Thoracic aorta (tissue), 2 donors: ENCODE data around the gene TUBA1B. TPM values are rescaled to one million over a fixed set of nuclear protein-coding genes. Genes with fewer than 3 reads are reported as not detected.

Experiments
- ATAC-seq: fragments of 150-250 bp; one replicate; pipeline ENCODE4 v1.8.0; 2017; ENCODE audit warnings: low read depth; ENCODE audit not compliant: insufficient number of reproducible peaks, low FRiP score
- DNase-seq: peaks from one replicate; pipeline ENCODE4 v3.0.0-alpha.2; 2020; ENCODE audit warnings: low spot score
- H3K27ac ChIP-seq, 2 donors: fragments of 200-600 bp; sonication (generic); 1 replicate in 1 of 2; 2 replicates in 1 of 2; pipeline ENCODE4 v1.5.1; 2016; ENCODE audit warnings: mild to moderate bottlenecking in 2 of 2, moderate library complexity in 2 of 2
- H3K27me3 ChIP-seq: fragments of 200-600 bp; sonication (generic); replicated peaks from 2 replicates; pipeline ENCODE4 v1.6.0; 2016; ENCODE audit warnings: mild to moderate bottlenecking; ENCODE audit not compliant: insufficient read depth
- H3K36me3 ChIP-seq: fragments of 200-600 bp; sonication (generic); one replicate; pipeline ENCODE4 v1.5.1; 2016
- H3K4me1 ChIP-seq, 2 donors: fragments of 200-600 bp; sonication (generic); 1 replicate in 1 of 2; 2 replicates in 1 of 2; pipeline versions ENCODE4 v1.5.1 to v1.6.0; 2016; ENCODE audit warnings: low read depth in 2 of 2, mild to moderate bottlenecking in 1 of 2; ENCODE audit not compliant: control insufficient read depth in 1 of 2
- H3K4me3 ChIP-seq: fragments of 200-600 bp; sonication (generic); 2 replicates; pipeline ENCODE4 v1.5.1; 2016; ENCODE audit warnings: mild to moderate bottlenecking
- H3K9me3 ChIP-seq: fragments of 200-600 bp; sonication (generic); 2 replicates; pipeline ENCODE4 v1.5.1; 2016
- CTCF ChIP-seq: fragments of 200-600 bp; sonication (generic); IDR thresholded peaks from one replicate; pipeline ENCODE4 v1.5.1; 2019; ENCODE audit warnings: antibody characterized with exemption
- total RNA-seq, 2 donors: library from RNA; depleted of rRNA; stranded (reverse); fragments of >200 nt; gene quantifications; one replicate each; pipeline versions ENCODE4 v1.1.0 to v1.2.3, GENCODE V29; 2016

TUBA1B gene
- total RNA-seq, 2 donors from 2014 or later = 501 to 945 TPM

- TF ChIP-seq CTCF = peak; percentile 13
- ATAC-seq (no peak), DNase-seq (no peak)
- no peaks in the 10 kb centered on the region for H3K9me3 ChIP-seq
- no peaks in the 10 kb centered on the region for H3K36me3 ChIP-seq
- peaks cover 32 to 54% of the 10 kb centered on the region in 2 donors for H3K4me1 ChIP-seq
- H3K27me3 ChIP-seq = peaks cover 8% of the 10 kb centered on the region
- H3K4me3 ChIP-seq = peak overlapping the region; percentile 65
- no peak overlapping the region for H3K27ac ChIP-seq
These were observed 41.1 kb downstream of the TUBA1B start for GRCh38 chr12:49089821-49090773.

DNA sequence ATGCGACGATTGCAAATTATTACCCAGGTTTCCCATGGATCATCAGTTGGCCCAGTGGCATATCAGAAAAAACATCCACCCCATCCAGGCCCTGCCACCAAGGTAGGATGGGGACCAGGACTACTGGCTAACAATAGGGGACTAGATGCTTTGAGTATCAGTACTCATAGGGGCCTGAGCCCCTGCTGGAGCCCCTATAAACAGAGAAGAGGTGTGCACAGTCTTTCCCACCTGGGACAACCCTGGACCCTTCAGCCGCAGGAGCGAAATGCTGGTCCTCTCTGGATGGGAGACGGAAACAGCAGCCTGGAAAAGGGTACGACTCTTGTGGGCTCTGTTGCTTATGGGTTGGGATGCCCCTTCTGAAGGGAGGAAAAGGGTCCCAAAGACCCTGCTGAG is 42.3 kb downstream of the TUBA1B start:
- no peak for TF ChIP-seq CTCF
- Histone ChIP-seq H3K27ac (no peak overlapping the region), H3K4me1 (peaks cover 22 to 42% of the 10 kb centered on the region in 2 donors), H3K36me3 (no peaks in the 10 kb centered on the region), H3K4me3 (no peak overlapping the region), H3K9me3 (no peaks in the 10 kb centered on the region), H3K27me3 (peaks cover 8% of the 10 kb centered on the region)
- ATAC-seq (no peak), DNase-seq (no peak)

GRCh38 chr12:49088150-49088931 is 42.9 kb downstream of the TUBA1B start:
- Histone ChIP-seq H3K4me1 (peaks cover 19 to 38% of the 10 kb centered on the region in 2 donors), H3K36me3 (no peaks in the 10 kb centered on the region), H3K4me3 (peak overlapping the region; percentile 56), H3K27ac (no peak overlapping the region), H3K27me3 (peaks cover 8% of the 10 kb centered on the region), H3K9me3 (no peaks in the 10 kb centered on the region)
- peak; percentile 37 for DNase-seq
- peak; percentile 87 for TF ChIP-seq CTCF
- peak; percentile 89 for ATAC-seq

GRCh38 chr12:49086116-49086515 is 45.1 kb downstream of the TUBA1B start:
- no peaks in the 10 kb centered on the region for H3K36me3 ChIP-seq
- no peak overlapping the region for H3K4me3 ChIP-seq
- H3K27ac ChIP-seq = no peak overlapping the region
- no peak for TF ChIP-seq CTCF
- H3K27me3 ChIP-seq = no peaks in the 10 kb centered on the region
- H3K4me1 ChIP-seq = peaks cover 11 to 21% of the 10 kb centered on the region in 2 donors
- no peak for DNase-seq
- ATAC-seq = no peak
- no peaks in the 10 kb centered on the region for H3K9me3 ChIP-seq

DNA sequence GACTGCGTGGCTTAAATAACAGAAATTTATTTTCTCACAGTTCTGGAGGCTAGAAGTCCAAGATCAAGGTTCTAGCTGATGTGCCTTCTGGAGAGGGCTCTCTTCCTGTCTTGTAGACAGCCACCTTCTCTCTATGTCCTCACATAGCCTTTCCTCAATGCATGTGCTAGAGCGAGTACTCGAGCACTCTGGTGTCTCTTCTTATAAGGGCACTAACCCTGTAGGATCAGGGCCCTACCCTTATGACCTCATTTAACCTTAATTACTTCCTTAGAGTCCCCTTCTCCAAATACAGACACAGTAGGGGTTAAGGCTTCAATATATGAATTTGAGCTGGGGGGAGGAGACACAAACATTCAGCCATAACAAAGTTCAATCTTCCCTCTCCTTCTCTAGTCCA is 46.8 kb downstream of the TUBA1B start:
- Histone ChIP-seq H3K9me3 (no peaks in the 10 kb centered on the region), H3K27ac (no peak overlapping the region), H3K27me3 (no peaks in the 10 kb centered on the region), H3K4me3 (no peak overlapping the region), H3K4me1 (peaks cover 0 to 6% of the 10 kb centered on the region in 2 donors), H3K36me3 (no peaks in the 10 kb centered on the region)
- DNase-seq (no peak), ATAC-seq (no peak)
- no peak for TF ChIP-seq CTCF
